H1 (cell line): ENCODE measurements around the gene NRXN3.

Source experiments
- POLR2AphosphoS5 ChIP-seq: IDR thresholded peaks from 2 replicates; pipeline ENCODE4 v1.6.1; 2011; ENCODE audit warnings: low read depth, low read length
- SIRT6 ChIP-seq: IDR thresholded peaks from one replicate; pipeline ENCODE4 v1.7.1; 2012; ENCODE audit warnings: low read length, inconsistent platforms
- TF ChIP-seq, protein P1 (sequence below), 3 experiments: IDR thresholded peaks; 1 replicate in 2 of 3; 2 replicates in 1 of 3; pipeline versions ENCODE4 v1.5.1 to v1.6.1; 2011; ENCODE audit warnings: low read length in 3 of 3, mild to moderate bottlenecking in 3 of 3, inconsistent platforms in 2 of 3, low read depth in 1 of 3, moderate library complexity in 1 of 3; ENCODE audit not compliant: insufficient read depth in 1 of 3; ENCODE audit errors: control extremely low read depth in 1 of 3
- TF ChIP-seq, protein P2 (sequence below): IDR thresholded peaks from 2 replicates; pipeline ENCODE4 v1.6.1; 2011; ENCODE audit warnings: low read depth, mild to moderate bottlenecking, low read length; ENCODE audit not compliant: insufficient read depth

DNA sequence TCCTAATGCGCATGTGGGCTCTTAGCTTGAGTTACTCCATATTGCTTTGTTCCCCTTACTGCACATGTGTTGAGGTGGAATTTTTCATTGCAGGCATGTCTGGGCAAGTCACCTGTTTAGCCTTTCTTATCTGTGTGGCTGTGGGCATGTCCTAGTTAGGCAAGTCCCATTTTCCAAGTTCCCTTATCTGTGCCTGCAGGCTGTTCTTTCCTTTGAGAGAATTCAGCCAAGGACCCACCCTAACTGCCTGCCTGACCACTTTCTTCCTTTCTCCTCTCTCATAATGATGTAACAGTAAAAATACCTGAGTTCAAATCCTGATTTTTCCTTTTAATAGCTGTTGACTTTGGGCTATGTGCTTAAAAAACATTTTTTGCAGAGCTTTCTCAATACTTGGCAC, 870.6 kb downstream of the NRXN3 start:
- TF ChIP-seq, protein P1, sequence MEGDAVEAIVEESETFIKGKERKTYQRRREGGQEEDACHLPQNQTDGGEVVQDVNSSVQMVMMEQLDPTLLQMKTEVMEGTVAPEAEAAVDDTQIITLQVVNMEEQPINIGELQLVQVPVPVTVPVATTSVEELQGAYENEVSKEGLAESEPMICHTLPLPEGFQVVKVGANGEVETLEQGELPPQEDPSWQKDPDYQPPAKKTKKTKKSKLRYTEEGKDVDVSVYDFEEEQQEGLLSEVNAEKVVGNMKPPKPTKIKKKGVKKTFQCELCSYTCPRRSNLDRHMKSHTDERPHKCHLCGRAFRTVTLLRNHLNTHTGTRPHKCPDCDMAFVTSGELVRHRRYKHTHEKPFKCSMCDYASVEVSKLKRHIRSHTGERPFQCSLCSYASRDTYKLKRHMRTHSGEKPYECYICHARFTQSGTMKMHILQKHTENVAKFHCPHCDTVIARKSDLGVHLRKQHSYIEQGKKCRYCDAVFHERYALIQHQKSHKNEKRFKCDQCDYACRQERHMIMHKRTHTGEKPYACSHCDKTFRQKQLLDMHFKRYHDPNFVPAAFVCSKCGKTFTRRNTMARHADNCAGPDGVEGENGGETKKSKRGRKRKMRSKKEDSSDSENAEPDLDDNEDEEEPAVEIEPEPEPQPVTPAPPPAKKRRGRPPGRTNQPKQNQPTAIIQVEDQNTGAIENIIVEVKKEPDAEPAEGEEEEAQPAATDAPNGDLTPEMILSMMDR (IDR thresholded peaks at IDR 0.05; ENCODE audit: control extremely low read depth in 1 of 3, insufficient read depth in 1 of 3, low read depth in 1 of 3, low read length in 3 of 3), result no peak
- TF ChIP-seq POLR2AphosphoS5 (no peak), SIRT6 (no peak)
- TF ChIP-seq, protein P2, sequence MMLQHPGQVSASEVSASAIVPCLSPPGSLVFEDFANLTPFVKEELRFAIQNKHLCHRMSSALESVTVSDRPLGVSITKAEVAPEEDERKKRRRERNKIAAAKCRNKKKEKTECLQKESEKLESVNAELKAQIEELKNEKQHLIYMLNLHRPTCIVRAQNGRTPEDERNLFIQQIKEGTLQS, result no peak
